Measurements from ENCODE around the gene RALGAPB.
A peak's percentile ranks its signal among the peaks of the same experiment; 100 is the strongest.

The RALGAPB gene

GRCh38 chr20:38559764-38560163 is 87.1 kb downstream of the RALGAPB start:
- no peak for DNase-seq
- no peak overlapping the region for H3K27ac Mint-ChIP-seq
- H3K9me3 Mint-ChIP-seq: no peaks in the 10 kb centered on the region
- H3K4me1 Mint-ChIP-seq (ENCODE audit: low read depth): no peaks in the 10 kb centered on the region
- H3K36me3 Mint-ChIP-seq (ENCODE audit: low read depth): peaks cover 75% of the 10 kb centered on the region
- no peak overlapping the region for H3K4me3 Mint-ChIP-seq
- H3K27me3 Mint-ChIP-seq: no peaks in the 10 kb centered on the region

DNA sequence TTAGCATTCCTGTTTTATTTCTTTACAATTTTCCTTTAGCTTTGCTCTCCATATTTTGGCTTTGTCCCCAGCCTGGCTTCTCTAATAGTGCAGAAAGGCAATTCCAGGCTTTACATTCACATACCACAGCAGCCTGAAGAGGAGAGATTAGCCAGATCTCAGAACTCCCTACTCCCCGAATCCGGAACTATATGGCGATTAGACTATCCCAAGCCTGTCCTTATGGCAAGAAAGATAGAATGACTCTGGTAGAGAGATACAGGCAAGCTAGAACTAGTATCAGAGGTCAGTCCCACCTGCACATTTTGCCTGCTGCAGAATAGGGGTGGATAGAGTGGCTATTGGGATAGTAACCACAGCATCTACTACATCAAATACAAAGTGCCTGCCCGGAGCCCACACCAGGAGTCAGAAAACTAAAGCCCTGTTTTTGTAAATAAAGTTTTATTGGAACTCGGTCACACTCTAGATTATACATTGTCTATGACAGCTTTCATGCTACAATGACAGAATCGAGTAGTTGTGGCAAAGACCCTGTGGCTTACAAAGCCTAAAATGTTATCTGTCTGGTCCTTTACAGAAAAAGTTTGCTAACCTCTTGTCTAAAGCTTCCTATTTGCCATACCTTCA is 91.3 kb downstream of the RALGAPB start:
- Mint-ChIP-seq H3K36me3 (ENCODE audit: low read depth) (peaks cover 81% of the 10 kb centered on the region), H3K27me3 (no peaks in the 10 kb centered on the region), H3K4me1 (ENCODE audit: low read depth) (no peaks in the 10 kb centered on the region), H3K9me3 (no peaks in the 10 kb centered on the region), H3K4me3 (no peak overlapping the region), H3K27ac (no peak overlapping the region)
- DNase-seq: no peak

DNA sequence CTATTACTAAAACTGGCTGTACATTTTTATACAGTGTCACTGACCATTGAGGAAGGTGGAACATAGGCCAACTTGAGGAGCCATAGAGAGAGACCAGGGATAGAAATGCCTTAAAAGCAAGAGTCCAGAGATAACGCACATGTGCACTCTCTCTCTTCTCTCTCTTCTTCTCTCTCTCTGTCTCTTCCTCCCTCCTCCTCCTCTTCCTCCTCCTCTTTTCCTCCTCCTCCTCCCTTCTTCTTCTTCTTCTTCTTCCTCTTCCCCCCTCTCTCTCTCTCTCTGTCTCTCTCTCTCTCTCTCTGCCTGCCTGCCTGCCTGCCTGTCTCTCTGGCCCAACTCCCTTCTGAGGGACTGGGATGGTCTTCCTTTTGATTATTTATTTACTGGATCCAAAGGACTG is 92.0 kb downstream of the RALGAPB start:
- DNase-seq: no peak
- H3K9me3 Mint-ChIP-seq: no peaks in the 10 kb centered on the region
- no peaks in the 10 kb centered on the region for H3K27me3 Mint-ChIP-seq
- H3K36me3 Mint-ChIP-seq (ENCODE audit: low read depth): peaks cover 81% of the 10 kb centered on the region
- H3K4me3 Mint-ChIP-seq: no peak overlapping the region
- no peaks in the 10 kb centered on the region for H3K4me1 Mint-ChIP-seq (ENCODE audit: low read depth)
- H3K27ac Mint-ChIP-seq: no peak overlapping the region

DNA sequence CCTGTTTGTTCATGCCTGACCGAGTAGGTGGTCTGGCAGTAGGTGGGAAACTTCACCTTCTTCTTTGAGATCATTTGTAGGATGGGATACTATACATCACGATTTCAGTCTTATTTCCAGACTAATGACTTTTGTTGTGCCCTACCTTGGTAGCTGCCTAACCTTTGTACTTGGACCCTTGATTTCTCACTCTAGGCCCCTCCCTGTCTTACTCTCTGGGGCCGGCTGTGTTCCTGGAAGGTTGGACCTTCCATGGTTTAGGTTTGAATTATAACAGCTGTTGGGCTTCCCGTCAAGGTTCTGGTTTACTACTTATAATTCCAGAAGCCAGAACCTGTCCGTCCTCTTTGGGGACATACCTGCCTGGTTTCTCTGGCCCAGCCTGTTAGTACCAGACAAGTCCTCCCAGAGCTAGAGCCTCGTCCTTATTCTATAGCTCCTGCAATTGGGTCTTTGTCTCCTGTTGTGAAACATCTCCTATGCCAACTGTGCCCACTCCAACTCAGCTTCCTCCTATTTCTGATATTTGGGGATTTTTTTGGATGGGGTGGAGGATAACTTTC is 93.5 kb downstream of the RALGAPB start:
- Mint-ChIP-seq H3K9me3 (no peaks in the 10 kb centered on the region), H3K4me1 (ENCODE audit: low read depth) (no peaks in the 10 kb centered on the region), H3K27me3 (no peaks in the 10 kb centered on the region), H3K36me3 (ENCODE audit: low read depth) (peaks cover 80% of the 10 kb centered on the region), H3K27ac (no peak overlapping the region), H3K4me3 (no peak overlapping the region)
- no peak for DNase-seq

GRCh38 chr20:38569747-38570525 is 97.3 kb downstream of the RALGAPB start:
- no peaks in the 10 kb centered on the region for H3K4me1 Mint-ChIP-seq (ENCODE audit: low read depth)
- H3K27me3 Mint-ChIP-seq: no peaks in the 10 kb centered on the region
- DNase-seq: no peak
- H3K4me3 Mint-ChIP-seq: no peak overlapping the region
- H3K9me3 Mint-ChIP-seq: no peaks in the 10 kb centered on the region
- peaks cover 86% of the 10 kb centered on the region for H3K36me3 Mint-ChIP-seq (ENCODE audit: low read depth)
- H3K27ac Mint-ChIP-seq: peak overlapping the region; percentile 65

DNA sequence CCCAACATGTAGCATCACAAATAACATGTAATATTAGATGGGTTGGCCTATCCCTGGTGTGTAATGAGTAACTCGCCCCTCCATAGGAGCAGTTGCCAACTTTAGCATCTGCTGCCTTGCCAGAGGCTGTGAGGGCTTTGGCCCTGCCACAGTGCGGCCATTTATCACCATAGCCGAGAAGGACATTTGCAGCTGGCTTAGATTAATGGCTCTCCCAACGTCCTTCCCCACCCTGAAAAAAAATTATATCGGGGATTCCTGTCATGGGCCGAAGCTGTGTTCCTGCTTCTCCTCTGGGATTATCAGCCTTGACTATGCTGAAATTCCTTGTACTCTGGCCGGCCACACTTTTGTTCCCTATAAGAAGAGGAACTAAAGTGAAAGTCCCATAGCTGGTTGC is 100.8 kb downstream of the RALGAPB start:
- no peak for DNase-seq
- no peak overlapping the region for H3K4me3 Mint-ChIP-seq
- H3K4me1 Mint-ChIP-seq (ENCODE audit: low read depth): no peaks in the 10 kb centered on the region
- H3K27me3 Mint-ChIP-seq: no peaks in the 10 kb centered on the region
- no peaks in the 10 kb centered on the region for H3K9me3 Mint-ChIP-seq
- peaks cover 76% of the 10 kb centered on the region for H3K36me3 Mint-ChIP-seq (ENCODE audit: low read depth)
- H3K27ac Mint-ChIP-seq: no peak overlapping the region

GRCh38 chr20:38579219-38579910 is 106.7 kb downstream of the RALGAPB start:
- Mint-ChIP-seq H3K9me3 (no peaks in the 10 kb centered on the region), H3K4me3 (no peak overlapping the region), H3K27ac (no peak overlapping the region), H3K27me3 (no peaks in the 10 kb centered on the region), H3K36me3 (ENCODE audit: low read depth) (peaks cover 26% of the 10 kb centered on the region), H3K4me1 (ENCODE audit: low read depth) (no peaks in the 10 kb centered on the region)
- no peak for DNase-seq

- Mint-ChIP-seq H3K9me3 (no peaks in the 10 kb centered on the region), H3K4me1 (ENCODE audit: low read depth) (no peaks in the 10 kb centered on the region), H3K27ac (no peak overlapping the region), H3K27me3 (no peaks in the 10 kb centered on the region), H3K36me3 (ENCODE audit: low read depth) (peaks cover 20% of the 10 kb centered on the region), H3K4me3 (no peak overlapping the region)
- no peak for DNase-seq
Observed at GRCh38 chr20:38579921-38580320, 107.3 kb downstream of the RALGAPB start.

DNA sequence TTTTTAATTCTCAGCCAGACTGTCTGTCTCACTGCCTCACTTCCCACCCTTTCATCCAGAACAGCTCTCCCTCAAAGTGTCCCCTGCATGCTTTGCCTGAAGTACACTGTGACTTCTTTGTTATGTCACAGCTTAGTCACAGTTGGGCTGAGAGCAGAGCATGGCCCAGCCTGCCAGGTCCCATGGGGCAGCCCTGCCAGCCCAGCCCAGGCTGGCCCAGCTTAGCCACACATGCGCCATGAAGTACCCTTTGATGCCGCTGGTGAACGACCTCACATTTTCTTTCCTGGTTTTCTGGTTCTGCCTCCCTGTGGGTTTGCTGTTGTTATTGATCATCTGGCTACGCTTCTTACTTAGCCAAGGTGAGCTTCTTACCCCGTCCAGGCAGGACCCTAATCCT is 108.4 kb downstream of the RALGAPB start, which contains the start of gene ADIG:
ADIG (plus strand) TSS at position 185 of the 400 bp plus-strand sequence; CDS start at position 239, 54 bp downstream.
- H3K4me3 Mint-ChIP-seq: no peak within 1 kb of the TSS
- no peak within 1 kb of the TSS for H3K27ac Mint-ChIP-seq
- no peaks in the 10 kb centered on the region for H3K9me3 Mint-ChIP-seq

DNA sequence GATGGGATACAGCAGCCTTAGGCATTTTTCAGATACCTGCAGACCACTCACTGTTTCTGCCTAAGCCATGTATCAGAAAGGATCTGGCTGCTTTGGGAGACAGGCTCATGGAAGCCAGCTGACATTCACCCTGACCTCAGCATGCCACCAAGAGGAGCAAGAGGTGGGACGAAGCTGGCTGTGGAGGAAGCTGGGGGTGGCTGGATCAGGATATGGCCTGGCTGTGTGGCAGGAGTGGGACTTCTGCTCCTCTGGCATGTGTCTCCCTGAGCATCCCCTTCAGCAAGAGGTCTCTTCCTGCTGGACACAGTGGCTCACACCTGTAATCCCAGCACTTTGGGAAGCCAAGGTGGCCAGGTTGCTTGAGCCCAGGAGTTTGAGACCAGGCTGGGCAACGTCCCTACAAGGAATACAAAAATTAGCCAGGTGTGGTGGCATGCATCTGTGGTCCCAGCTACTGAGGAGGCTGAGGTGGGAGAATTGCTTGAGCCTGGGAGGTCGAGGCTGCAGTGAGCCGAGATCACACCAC is 109.3 kb downstream of the RALGAPB start:
- Mint-ChIP-seq H3K27me3 (no peaks in the 10 kb centered on the region), H3K4me3 (no peak overlapping the region), H3K27ac (no peak overlapping the region), H3K4me1 (ENCODE audit: low read depth) (no peaks in the 10 kb centered on the region), H3K36me3 (ENCODE audit: low read depth) (peaks cover 6% of the 10 kb centered on the region), H3K9me3 (no peaks in the 10 kb centered on the region)
- no peak for DNase-seq

More for the DNA sequence above, 108.4 kb downstream of the RALGAPB start, which contains the start of gene ADIG:
- no peak for DNase-seq
- no peaks in the 10 kb centered on the region for H3K27me3 Mint-ChIP-seq
- H3K36me3 Mint-ChIP-seq (ENCODE audit: low read depth): peaks cover 10% of the 10 kb centered on the region
- H3K4me1 Mint-ChIP-seq (ENCODE audit: low read depth): no peaks in the 10 kb centered on the region

- peaks cover 3% of the 10 kb centered on the region for H3K36me3 Mint-ChIP-seq (ENCODE audit: low read depth)
- H3K27me3 Mint-ChIP-seq: no peaks in the 10 kb centered on the region
- no peaks in the 10 kb centered on the region for H3K4me1 Mint-ChIP-seq (ENCODE audit: low read depth)
- H3K9me3 Mint-ChIP-seq: no peaks in the 10 kb centered on the region
- no peak overlapping the region for H3K27ac Mint-ChIP-seq
- H3K4me3 Mint-ChIP-seq: no peak overlapping the region
- no peak for DNase-seq
Observed at GRCh38 chr20:38583306-38583705, 110.7 kb downstream of the RALGAPB start.

- no peak for DNase-seq
- H3K4me1 Mint-ChIP-seq (ENCODE audit: low read depth): no peaks in the 10 kb centered on the region
- H3K4me3 Mint-ChIP-seq: no peak overlapping the region
- H3K27ac Mint-ChIP-seq: no peak overlapping the region
- H3K27me3 Mint-ChIP-seq: no peaks in the 10 kb centered on the region
- no peaks in the 10 kb centered on the region for H3K9me3 Mint-ChIP-seq
- H3K36me3 Mint-ChIP-seq (ENCODE audit: low read depth): no peaks in the 10 kb centered on the region
Observed at GRCh38 chr20:38584099-38584763, 111.6 kb downstream of the RALGAPB start.

DNA sequence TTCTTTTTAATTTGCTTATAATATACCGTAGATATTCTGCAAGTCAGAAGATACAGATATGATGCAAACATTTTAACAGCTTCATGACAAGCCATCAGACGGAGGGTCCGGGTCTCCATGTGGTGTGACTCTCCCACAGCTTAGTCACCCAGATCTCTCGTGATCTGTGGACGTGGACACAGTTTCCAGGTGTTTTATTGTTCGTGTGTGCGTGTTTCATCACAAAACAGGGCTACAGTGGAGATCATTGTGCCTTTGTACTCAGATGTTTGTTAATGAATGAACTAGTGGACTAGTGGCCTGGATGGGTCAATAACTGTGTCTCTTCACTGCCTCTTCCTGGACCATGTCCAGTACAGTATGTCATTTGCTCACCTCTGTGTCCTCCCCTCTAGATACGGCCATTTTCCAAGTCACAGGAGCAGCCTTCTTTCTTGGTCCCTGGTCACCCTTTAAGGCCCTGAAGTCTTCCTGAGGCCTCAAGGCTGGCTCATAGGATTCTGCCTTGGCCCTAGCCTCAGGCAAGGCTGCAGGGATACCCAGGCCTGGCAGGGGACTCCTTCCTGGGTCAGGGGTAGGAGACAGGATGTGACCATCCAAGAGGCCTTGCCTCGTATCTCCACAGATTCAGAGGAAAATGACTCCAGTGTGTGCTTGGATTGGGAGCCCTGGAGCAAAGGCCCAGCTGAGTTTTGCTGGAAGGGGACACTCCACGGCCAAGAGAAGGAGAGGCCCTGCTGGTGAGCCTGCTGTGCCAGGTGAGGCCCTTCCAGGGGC is 112.9 kb downstream of the RALGAPB start:
- DNase-seq: no peak
- H3K36me3 Mint-ChIP-seq (ENCODE audit: low read depth): no peaks in the 10 kb centered on the region
- H3K4me1 Mint-ChIP-seq (ENCODE audit: low read depth): no peaks in the 10 kb centered on the region
- H3K9me3 Mint-ChIP-seq: no peaks in the 10 kb centered on the region
- H3K27ac Mint-ChIP-seq: no peak overlapping the region
- no peak overlapping the region for H3K4me3 Mint-ChIP-seq
- H3K27me3 Mint-ChIP-seq: no peaks in the 10 kb centered on the region
